MM.1S (cell line): ENCODE results near the gene RGS17.

ENCODE experiments used
- CTCF ChIP-seq: fragments of 300-600 bp; sonication (generic); IDR thresholded peaks from 2 replicates; pipeline ENCODE4 v1.5.1; 2016; ENCODE audit warnings: antibody characterized with exemption, low read length, mixed read lengths
- EZH2 ChIP-seq: fragments of 300-600 bp; sonication (generic); optimal IDR thresholded peaks from 2 replicates; pipeline ENCODE3; 2017; ENCODE audit warnings: low read depth, mild to moderate bottlenecking, antibody characterized with exemption, low read length, mixed read lengths
- EZH2phosphoT487 ChIP-seq: fragments of 300-600 bp; sonication (generic); IDR thresholded peaks from 2 replicates; pipeline ENCODE4 v1.6.1; 2018; ENCODE audit warnings: antibody characterized with exemption, low read length

DNA sequence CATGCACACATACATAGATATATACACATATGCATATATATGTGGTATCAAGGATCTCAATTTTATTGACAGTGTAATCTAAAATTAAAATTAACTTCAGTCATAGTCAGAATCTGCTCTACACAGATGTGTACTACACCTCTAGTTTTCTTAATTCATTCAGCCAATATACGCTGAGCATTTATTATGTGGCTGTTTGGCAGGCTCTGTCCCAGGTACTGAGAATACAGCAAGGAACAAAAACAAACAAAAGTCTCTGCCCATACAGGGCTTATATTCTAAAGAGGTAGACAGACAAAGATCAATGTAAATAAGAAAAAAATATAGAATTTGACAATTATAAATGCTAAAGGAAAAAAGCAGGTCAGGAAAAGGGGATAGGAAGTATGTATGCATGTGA lies 7.8 kb upstream of the RGS17 start:
- no peak for TF ChIP-seq EZH2
- no peak for TF ChIP-seq CTCF
- no peak for TF ChIP-seq EZH2phosphoT487
